BJ (cell line): ENCODE results near the gene NEK9. TPM values are rescaled to one million over a fixed set of nuclear protein-coding genes. Genes with fewer than 3 reads are reported as not detected.

Experiments
- CTCF ChIA-PET: fragments of 350-600 bp; formaldehyde crosslinking; extraction: SDS; loops from one replicate; lab custom pipeline; 2021; ENCODE audit warnings: antibody characterized with exemption, inconsistent platforms; lab: Yijun Ruan, JAX
- POLR2A ChIA-PET: fragments of 300-600 bp; sonication (Branson Sonifier 250); formaldehyde crosslinking; extraction: SDS; loops from one replicate; lab custom pipeline; 2021; ENCODE audit warnings: antibody characterized with exemption; lab: Charles Lee
- DNase-seq: peaks from one replicate; pipeline ENCODE4 v3.0.0-alpha.2; 2011; ENCODE audit warnings: low read depth
- H3K27me3 ChIP-seq: 2 replicates; pipeline ENCODE4 v1.6.0; 2011; ENCODE audit warnings: low read length; ENCODE audit not compliant: control insufficient read depth, insufficient read depth
- H3K36me3 ChIP-seq: 2 replicates; pipeline ENCODE4 v1.5.1; 2011; ENCODE audit warnings: low read length; ENCODE audit not compliant: control insufficient read depth, insufficient read depth
- H3K4me3 ChIP-seq: 2 replicates; pipeline ENCODE4 v1.5.1; 2011; ENCODE audit warnings: low read depth, mild to moderate bottlenecking, control low read depth, low read length
- polyA plus RNA-seq: library from polyadenylated mRNA; depleted of rRNA; stranded (reverse); fragments of >200 nt; gene quantifications from 2 replicates; pipeline ENCODE4 v1.2.3, GENCODE V29; 2011
- TF ChIP-seq, protein P1 (sequence below): IDR thresholded peaks from 2 replicates; pipeline ENCODE4 v1.5.1; 2011; ENCODE audit warnings: low read depth, mild to moderate bottlenecking, control low read depth, inconsistent platforms, low read length, moderate library complexity; ENCODE audit not compliant: insufficient read depth

NEK9 gene
- polyA plus RNA-seq, 1 experiment = 38.1 TPM

DNA sequence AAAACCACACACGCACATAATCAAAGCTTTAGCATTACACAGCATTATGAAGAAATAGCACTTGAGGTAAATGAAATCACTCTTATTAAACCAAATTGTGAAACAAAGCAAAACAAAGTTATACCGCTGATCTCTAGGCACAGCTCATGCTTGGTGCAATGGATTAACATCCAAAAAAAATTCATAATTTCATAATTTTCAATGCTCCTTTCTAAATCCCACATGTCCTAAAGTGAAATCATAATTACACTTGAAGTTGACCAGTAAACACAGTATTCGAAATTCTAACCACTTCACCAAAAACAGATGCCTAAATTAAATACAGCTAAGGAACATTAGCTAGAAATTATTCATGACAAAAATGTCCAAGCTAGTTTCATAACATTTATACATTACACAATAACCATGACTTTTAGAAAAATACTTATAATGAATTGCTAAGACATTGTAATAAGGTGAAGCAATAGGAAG lies 77.1 kb downstream of the NEK9 start:
- ChIA-PET CTCF (interaction anchor here (1.7 to 2.3 kb wide), 2 partner anchors 38 kb away, joined by 3 to 6 read pairs; no protein-coding TSS in a partner anchor), POLR2A (interaction anchor here (0.6 kb wide), 1 partner anchor 248 kb away, joined by 4 read pairs; no protein-coding TSS in a partner anchor)
- Histone ChIP-seq H3K36me3 (no peaks in the 10 kb centered on the region), H3K27me3 (no peaks in the 10 kb centered on the region), H3K4me3 (no peak overlapping the region)
- no peak for DNase-seq
- TF ChIP-seq, protein P1, sequence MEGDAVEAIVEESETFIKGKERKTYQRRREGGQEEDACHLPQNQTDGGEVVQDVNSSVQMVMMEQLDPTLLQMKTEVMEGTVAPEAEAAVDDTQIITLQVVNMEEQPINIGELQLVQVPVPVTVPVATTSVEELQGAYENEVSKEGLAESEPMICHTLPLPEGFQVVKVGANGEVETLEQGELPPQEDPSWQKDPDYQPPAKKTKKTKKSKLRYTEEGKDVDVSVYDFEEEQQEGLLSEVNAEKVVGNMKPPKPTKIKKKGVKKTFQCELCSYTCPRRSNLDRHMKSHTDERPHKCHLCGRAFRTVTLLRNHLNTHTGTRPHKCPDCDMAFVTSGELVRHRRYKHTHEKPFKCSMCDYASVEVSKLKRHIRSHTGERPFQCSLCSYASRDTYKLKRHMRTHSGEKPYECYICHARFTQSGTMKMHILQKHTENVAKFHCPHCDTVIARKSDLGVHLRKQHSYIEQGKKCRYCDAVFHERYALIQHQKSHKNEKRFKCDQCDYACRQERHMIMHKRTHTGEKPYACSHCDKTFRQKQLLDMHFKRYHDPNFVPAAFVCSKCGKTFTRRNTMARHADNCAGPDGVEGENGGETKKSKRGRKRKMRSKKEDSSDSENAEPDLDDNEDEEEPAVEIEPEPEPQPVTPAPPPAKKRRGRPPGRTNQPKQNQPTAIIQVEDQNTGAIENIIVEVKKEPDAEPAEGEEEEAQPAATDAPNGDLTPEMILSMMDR = no peak

DNA sequence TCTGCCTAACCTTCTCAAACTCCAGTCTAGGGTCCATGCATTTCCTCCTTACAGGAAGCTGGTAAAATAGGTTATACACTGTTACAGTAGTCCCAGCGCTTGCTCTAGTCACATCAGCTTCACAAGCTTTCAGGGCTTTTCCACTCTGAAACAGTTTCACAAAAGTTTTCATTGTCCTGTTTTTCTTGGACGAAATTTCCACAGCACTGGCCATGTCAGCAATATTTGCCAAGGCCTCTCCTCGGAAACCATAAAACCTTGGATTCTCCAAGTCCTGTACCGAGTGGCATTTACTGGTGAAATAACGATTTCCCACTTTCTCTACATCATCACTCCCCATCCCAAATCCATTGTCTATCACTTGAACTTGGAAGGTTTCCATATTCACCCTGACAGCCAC lies 77.7 kb downstream of the NEK9 start:
- Histone ChIP-seq H3K4me3 (no peak overlapping the region), H3K27me3 (no peaks in the 10 kb centered on the region), H3K36me3 (no peaks in the 10 kb centered on the region)
- CTCF ChIA-PET = interaction anchor here (1.1 to 2.3 kb wide), 4 partner anchors 26 to 39 kb away, joined by 3 to 6 read pairs (median 4); no protein-coding TSS in a partner anchor
- no peak for DNase-seq
- TF ChIP-seq, protein P1 = no peak
- POLR2A ChIA-PET = interaction anchor here (0.6 kb wide), 1 partner anchor 249 kb away, joined by 4 read pairs; no protein-coding TSS in a partner anchor

DNA sequence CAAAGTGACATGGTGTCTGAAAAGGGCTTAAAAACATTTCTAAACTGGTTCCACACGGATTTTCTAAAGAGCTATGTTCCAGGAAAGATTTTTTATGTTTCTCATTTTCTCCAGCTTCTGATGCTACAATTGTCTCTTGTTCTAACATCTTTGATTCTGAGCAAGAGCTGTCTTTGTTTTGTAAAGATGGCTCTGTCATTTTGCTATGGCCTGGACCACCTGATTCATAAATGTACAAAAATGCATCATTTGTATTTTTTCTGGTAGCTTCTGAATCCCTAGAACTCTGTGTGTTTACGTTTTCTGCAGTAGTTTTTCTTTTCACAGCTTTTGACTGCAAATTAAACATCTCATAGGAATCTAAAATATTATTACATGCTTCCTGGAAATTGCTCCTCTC lies 78.7 kb downstream of the NEK9 start:
- no peaks in the 10 kb centered on the region for H3K27me3 ChIP-seq
- ChIA-PET POLR2A (no interaction called here), CTCF (interaction anchor here (0.9 to 1.7 kb wide), 5 partner anchors 11 to 103 kb away, joined by 3 to 4 read pairs (median 3); no protein-coding TSS in a partner anchor)
- TF ChIP-seq, protein P1 = no peak
- DNase-seq = no peak
- H3K4me3 ChIP-seq = no peak overlapping the region
- no peaks in the 10 kb centered on the region for H3K36me3 ChIP-seq

DNA sequence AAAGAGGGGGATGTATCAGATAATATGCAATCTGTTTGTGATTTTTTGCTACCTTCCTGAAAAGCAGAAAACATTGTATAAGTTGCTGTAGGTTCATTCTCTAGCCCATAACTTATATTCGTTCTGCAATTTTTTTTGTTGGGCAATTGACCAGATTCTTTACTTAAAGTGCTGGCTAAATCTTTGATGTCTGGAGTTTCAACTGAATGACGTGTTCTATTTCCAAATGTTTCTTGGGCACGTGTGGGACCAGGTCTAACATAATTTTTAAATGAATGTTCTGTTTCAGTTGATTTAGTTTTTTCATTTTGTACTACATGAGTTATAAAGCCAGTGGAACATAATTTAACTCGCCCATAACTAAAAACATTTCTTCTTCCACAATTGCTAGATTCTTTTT lies 79.3 kb downstream of the NEK9 start:
- H3K36me3 ChIP-seq = no peaks in the 10 kb centered on the region
- H3K27me3 ChIP-seq = no peaks in the 10 kb centered on the region
- no peak for DNase-seq
- H3K4me3 ChIP-seq = no peak overlapping the region
- TF ChIP-seq, protein P1 = no peak
- CTCF ChIA-PET = interaction anchor here (0.6 to 0.7 kb wide), 2 partner anchors 376 to 1863 kb away, joined by 3 read pairs; no protein-coding TSS in a partner anchor
- POLR2A ChIA-PET = no interaction called here

DNA sequence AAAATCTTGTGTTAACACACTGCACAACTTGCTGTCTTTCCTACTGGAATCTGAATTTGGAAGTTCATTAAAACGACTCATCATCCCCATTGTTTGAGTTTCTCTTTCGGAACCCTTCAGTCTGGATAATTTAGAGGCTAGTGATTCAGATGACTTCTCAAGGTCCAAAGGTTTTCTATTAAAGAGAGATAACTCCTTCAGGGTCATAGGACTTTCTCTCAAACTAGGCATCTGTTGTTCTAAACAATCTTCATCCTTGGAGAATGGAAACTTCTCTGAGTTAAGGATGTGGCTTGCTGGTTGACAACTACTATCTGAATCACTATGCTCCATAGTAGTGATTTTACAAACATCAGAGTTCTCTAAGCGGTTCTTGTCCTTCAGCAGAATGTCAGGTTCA lies 79.9 kb downstream of the NEK9 start:
- Histone ChIP-seq H3K4me3 (no peak overlapping the region), H3K36me3 (no peaks in the 10 kb centered on the region), H3K27me3 (no peaks in the 10 kb centered on the region)
- ChIA-PET CTCF (interaction anchor here (0.7 kb wide), 1 partner anchor 376 kb away, joined by 3 read pairs; no protein-coding TSS in a partner anchor), POLR2A (no interaction called here)
- DNase-seq = no peak
- TF ChIP-seq, protein P1 = no peak
